ENCODE data around the gene GDF10.

- TF ChIP-seq CTCF (CRISPR knock-in tag; IDR thresholded peaks at IDR 0.05) (no peak), HOXA9 (CRISPR knock-in tag; IDR thresholded peaks at IDR 0.05; ENCODE audit: borderline replicate concordance) (no peak), UBTF (CRISPR knock-in tag; IDR thresholded peaks at IDR 0.05) (no peak), RAD21 (CRISPR knock-in tag; IDR thresholded peaks at IDR 0.05) (no peak), FOXK2 (IDR thresholded peaks at IDR 0.05) (no peak), POLR2AphosphoS5 (IDR thresholded peaks at IDR 0.05; ENCODE audit: low read depth, low read length) (no peak), RNF2 (conservative IDR thresholded peaks at IDR 0.05; ENCODE audit: low read depth) (no peak), ARID2 (CRISPR knock-in tag; IDR thresholded peaks at IDR 0.05; ENCODE audit: borderline replicate concordance) (no peak)
Observed at GRCh38 chr10:47351899-47352815, 52.2 kb downstream of the GDF10 start.

All from HepG2 (cell line).